Thyroid gland (tissue), 4 donors: ENCODE data around the gene ASCC2.

Source experiments
- CTCF ChIP-seq, 6 experiments: fragments of 200-600 bp in 3 of 6; fragments of 450-650 bp in 3 of 6; sonication (generic) in 3 of 6; IDR thresholded peaks; one replicate each; pipeline ENCODE4 v1.5.1; 2016 to 2019; ENCODE audit warnings: antibody characterized with exemption in 6 of 6, mild to moderate bottlenecking in 2 of 6, inconsistent platforms in 1 of 6, moderate library complexity in 1 of 6
- POLR2A ChIP-seq, 2 donors: fragments of 450-650 bp; IDR thresholded peaks; one replicate each; pipeline ENCODE4 v1.6.1; 2017; ENCODE audit warnings: antibody characterized with exemption in 2 of 2, mild to moderate bottlenecking in 2 of 2, moderate library complexity in 1 of 2

- no peak for TF ChIP-seq POLR2A (IDR thresholded peaks at IDR 0.05)
- no peak for TF ChIP-seq CTCF (IDR thresholded peaks at IDR 0.05)
Measured at GRCh38 chr22:29780748-29781676, 57.1 kb downstream of the ASCC2 start.
